Kidney (tissue), 14 donors: ENCODE results near the gene CMTM5. TPM values are rescaled to one million over a fixed set of nuclear protein-coding genes. Genes with fewer than 3 reads are reported as not detected.
"Not testable (repeated sequence)": the region's sequence is repeated elsewhere in the genome, so short reads cannot be mapped to it uniquely, and the experiment has no call there.

Experiments used
- DNase-seq, 5 donors: peaks; one replicate each; pipeline ENCODE4 v3.0.0-alpha.2; 2013 to 2020
- FAIRE-seq: peaks from 2 replicates; lab custom pipeline; 2012; peaks lifted over from hg19 to GRCh38; lab: Jason Lieb, UNC
- H3K27ac ChIP-seq, 2 donors: one replicate each; pipeline ENCODE4 v1.7.0; 2013; ENCODE audit warnings: low read depth in 2 of 2, low read length in 2 of 2, inconsistent platforms in 1 of 2
- H3K27me3 ChIP-seq: one replicate; pipeline ENCODE4 v1.7.1; 2013; ENCODE audit warnings: low read length, inconsistent platforms; ENCODE audit not compliant: control insufficient read depth, insufficient read depth
- H3K36me3 ChIP-seq, 3 donors: one replicate each; pipeline versions ENCODE4 v1.7.0 to v1.7.1; 2013; ENCODE audit warnings: low read length in 3 of 3, control low read depth in 1 of 3, inconsistent platforms in 1 of 3; ENCODE audit not compliant: insufficient read depth in 3 of 3, control insufficient read depth in 2 of 3
- H3K4me1 ChIP-seq, 3 donors: one replicate each; pipeline versions ENCODE4 v1.7.0 to v1.7.1; 2013; ENCODE audit warnings: low read length in 3 of 3, inconsistent platforms in 1 of 3, low read depth in 1 of 3; ENCODE audit not compliant: control insufficient read depth in 2 of 3, insufficient read depth in 2 of 3
- H3K4me3 ChIP-seq, 3 donors: one replicate each; pipeline versions ENCODE4 v1.7.0 to v1.8.1; 2013; ENCODE audit warnings: low read length in 3 of 3, control low read depth in 1 of 3, inconsistent platforms in 1 of 3
- H3K9ac ChIP-seq, 3 donors: one replicate each; pipeline versions ENCODE4 v1.7.0 to v1.7.1; 2013; ENCODE audit warnings: low read length in 3 of 3, control low read depth in 1 of 3, inconsistent platforms in 1 of 3
- H3K9me3 ChIP-seq, 3 donors: one replicate each; pipeline versions ENCODE4 v1.7.0 to v1.7.1; 2013; ENCODE audit warnings: low read length in 3 of 3, control low read depth in 1 of 3, inconsistent platforms in 1 of 3; ENCODE audit not compliant: control insufficient read depth in 2 of 3, insufficient read depth in 1 of 3
- CTCF ChIP-seq: IDR thresholded peaks from 3 replicates; pipeline ENCODE4 v1.5.1; 2012; ENCODE audit warnings: mild to moderate bottlenecking, moderate library complexity, borderline replicate concordance; ENCODE audit not compliant: insufficient read depth; ENCODE audit errors: extremely low read depth
- intact Hi-C: fragments of 100-400 bp; cut with DNase I; formaldehyde crosslinking; loops from one replicate; pipeline ENCODE4 v1.11.1; 2022
- polyA plus RNA-seq: library from polyadenylated mRNA; stranded (reverse); fragments of 350-450 nt; fragmentation: Illumina TruSeq; extraction: RNeasy Lipid Tissue Mini Kit (QIAGEN cat#74804); gene quantifications from one replicate; pipeline ENCODE4 v1.2.3, GENCODE V29; 2014; ENCODE audit warnings: low read depth, low replicate concordance; ENCODE audit not compliant: insufficient read depth
- total RNA-seq: library from RNA; stranded (reverse); fragmentation: NEBNext Ultra II Directional; extraction: Animal tissue kit (Norgen Biotek cat#: 25700); gene quantifications from one replicate; pipeline ENCODE4 v1.2.1, GENCODE V29; 2021
- donor health status: control.
- donor health status: control.
- donor health status: control.
- donor health status: control.
- donor health status: control.
- donor health status: DM: yes; HTN: yes; CAD: no.
- donor health status: Normal renal cell carcinoma (clear cell type).

CMTM5 gene
- total and polyA plus RNA-seq, 2 donors from 2014 or later, result 0.54 to 1.1 TPM

- no peaks in the 10 kb centered on the region for H3K36me3 ChIP-seq
- no peaks in the 10 kb centered on the region for H3K9me3 ChIP-seq
- no peaks in the 10 kb centered on the region for H3K27me3 ChIP-seq
- no peak overlapping the region for H3K9ac ChIP-seq
- no peak for DNase-seq
- TF ChIP-seq CTCF, result no peak
- H3K4me1 ChIP-seq, result no peaks in the 10 kb centered on the region
- no peak overlapping the region for H3K27ac ChIP-seq
- intact Hi-C loops, result no loop called here
- no peak overlapping the region for H3K4me3 ChIP-seq
- FAIRE-seq, result no peak
These were observed 44.7 kb downstream of the CMTM5 start for GRCh38 chr14:23421594-23421993.

GRCh38 chr14:23423657-23424056 lies 46.8 kb downstream of the CMTM5 start:
- FAIRE-seq (no peak), DNase-seq (peak in 1 of 5 donors; percentile 27)
- TF ChIP-seq CTCF, result no peak
- Histone ChIP-seq H3K4me1 (no peaks in the 10 kb centered on the region), H3K4me3 (no peak overlapping the region), H3K36me3 (no peaks in the 10 kb centered on the region), H3K9me3 (no peaks in the 10 kb centered on the region), H3K27me3 (no peaks in the 10 kb centered on the region), H3K9ac (no peak overlapping the region), H3K27ac (no peak overlapping the region)
- intact Hi-C loops, result no loop called here

GRCh38 chr14:23425169-23425568 lies 48.3 kb downstream of the CMTM5 start:
- no peak for TF ChIP-seq CTCF

GRCh38 chr14:23425798-23426197 lies 49.0 kb downstream of the CMTM5 start:
- H3K27me3 ChIP-seq, FAIRE-seq, H3K9me3 ChIP-seq, intact Hi-C loops, H3K36me3 ChIP-seq, H3K4me1 ChIP-seq, H3K27ac ChIP-seq, H3K4me3 ChIP-seq, H3K9ac ChIP-seq: not testable (repeated sequence)
- DNase-seq, result peak in 1 of 5 donors; percentile 14

More at GRCh38 chr14:23425169-23425568, 48.3 kb downstream of the CMTM5 start:
- no peaks in the 10 kb centered on the region for H3K4me1 ChIP-seq
- no peak overlapping the region for H3K4me3 ChIP-seq
- H3K9ac ChIP-seq, result no peak overlapping the region
- H3K27me3 ChIP-seq, result no peaks in the 10 kb centered on the region
- no peak for FAIRE-seq
- DNase-seq, result peak in 1 of 5 donors; percentile 44
- H3K9me3 ChIP-seq, result no peaks in the 10 kb centered on the region
- no peaks in the 10 kb centered on the region for H3K36me3 ChIP-seq
- intact Hi-C loops, result no loop called here
- H3K27ac ChIP-seq, result no peak overlapping the region
